GM12878 (cell line): ENCODE measurements around the gene LRRC8D. TPM values are rescaled to one million over a fixed set of nuclear protein-coding genes. Genes with fewer than 3 reads are reported as not detected.

Source experiments
- ATAC-seq: fragments of 200-7000 bp; cut with Tn5 transposase; 3 replicates; pipeline ENCODE4 v1.9.1; 2020; ENCODE audit warnings: mild to moderate bottlenecking, moderate library complexity
- BruUV-seq: library from RNA; stranded (reverse); fragments of 400-500 nt; replicated peaks from 2 replicates; lab custom pipeline; 2021; lab: Mats Ljungman, UMichigan
- CTCF ChIA-PET: fragments of 300-600 bp; sonication (Branson Sonifier 250); formaldehyde crosslinking; extraction: SDS; loops from one replicate; lab custom pipeline; 2021; ENCODE audit warnings: inconsistent platforms; lab: Yijun Ruan, JAX
- POLR2A ChIA-PET: fragments of 350-600 bp; formaldehyde crosslinking; extraction: SDS; loops from one replicate; lab custom pipeline; 2021; ENCODE audit warnings: inconsistent platforms; lab: Charles Lee
- RAD21 ChIA-PET: fragments of 300-600 bp; sonication (Branson Sonifier 250); formaldehyde crosslinking; loops from one replicate; lab custom pipeline; 2023; ENCODE audit warnings: antibody characterized with exemption; ENCODE audit not compliant: unreplicated experiment; lab: Charles Lee
- SMC1A ChIA-PET: fragments of 300-600 bp; sonication (Branson Sonifier 250); formaldehyde crosslinking; loops from one replicate; lab custom pipeline; 2023; ENCODE audit not compliant: unreplicated experiment, uncharacterized antibody; lab: Charles Lee
- DNase-seq: peaks from one replicate; pipeline ENCODE4 v3.0.0-alpha.2; 2011; ENCODE audit warnings: low read depth, low spot score
- FAIRE-seq: peaks from 3 replicates; lab custom pipeline; 2011; peaks lifted over from hg19 to GRCh38; lab: Jason Lieb, UNC
- H2AFZ ChIP-seq: 2 replicates; pipeline ENCODE4 v1.6.0; 2011; ENCODE audit warnings: low read depth, low read length, control low read depth; ENCODE audit not compliant: control insufficient read depth
- H3K27ac ChIP-seq: 2 replicates; pipeline ENCODE4 v1.5.1; 2011; ENCODE audit warnings: control low read depth; ENCODE audit not compliant: control insufficient read depth, insufficient read depth
- H3K27me3 ChIP-seq, 2 experiments: replicated peaks in 1 of 2; 2 replicates each; pipeline versions ENCODE4 v1.6.0 to v1.6.1; 2011; ENCODE audit warnings: low read length in 1 of 2; ENCODE audit not compliant: control insufficient read depth in 2 of 2, insufficient read depth in 2 of 2
- H3K36me3 ChIP-seq, 2 experiments: 2 replicates each; pipeline ENCODE4 v1.5.1; 2011; ENCODE audit warnings: low read length in 1 of 2; ENCODE audit not compliant: control insufficient read depth in 2 of 2, insufficient read depth in 2 of 2
- H3K4me1 ChIP-seq: 2 replicates; pipeline ENCODE4 v1.6.1; 2011; ENCODE audit warnings: mild to moderate bottlenecking, low read length, moderate library complexity, mixed read lengths; ENCODE audit not compliant: control insufficient read depth, insufficient read depth
- H3K4me2 ChIP-seq: 2 replicates; pipeline ENCODE4 v1.6.0; 2011; ENCODE audit warnings: control low read depth; ENCODE audit not compliant: control insufficient read depth, insufficient read depth
- H3K4me3 ChIP-seq: fragments of 200-600 bp; sonication (generic); 2 replicates; pipeline ENCODE4 v1.5.1; 2016
- H3K79me2 ChIP-seq: 2 replicates; pipeline ENCODE4 v1.6.0; 2011; ENCODE audit warnings: low read length; ENCODE audit not compliant: control insufficient read depth, insufficient read depth
- H3K9ac ChIP-seq: 2 replicates; pipeline ENCODE4 v1.8.0; 2011; ENCODE audit warnings: low read length, control low read depth, mixed read lengths; ENCODE audit not compliant: control insufficient read depth, insufficient read depth
- H3K9me3 ChIP-seq: replicated peaks from 3 replicates; pipeline ENCODE4 v1.5.1; 2011; ENCODE audit warnings: mild to moderate bottlenecking, low read length; ENCODE audit not compliant: control insufficient read depth, insufficient read depth
- H4K20me1 ChIP-seq: 2 replicates; pipeline ENCODE4 v1.6.0; 2011; ENCODE audit not compliant: control insufficient read depth, insufficient read depth
- CEBPB ChIP-seq, 2 experiments: fragments of 150-350 bp in 1 of 2; IDR thresholded peaks; 2 replicates each; pipeline ENCODE4 v1.6.1; 2012 to 2014; ENCODE audit warnings: low read depth in 2 of 2, low read length in 2 of 2, borderline replicate concordance in 1 of 2, inconsistent platforms in 1 of 2
- ESRRA ChIP-seq: IDR thresholded peaks from 2 replicates; pipeline ENCODE4 v1.6.1; 2012; ENCODE audit warnings: mild to moderate bottlenecking, low read length, improper control_type of control experiment
- GABPA ChIP-seq: IDR thresholded peaks from 2 replicates; pipeline ENCODE4 v1.6.1; 2014; ENCODE audit warnings: antibody characterized with exemption, low read depth, mild to moderate bottlenecking, inconsistent platforms
- JUNB ChIP-seq: IDR thresholded peaks from 2 replicates; pipeline ENCODE4 v1.6.1; 2016; ENCODE audit warnings: antibody characterized with exemption, mild to moderate bottlenecking
- MTA2 ChIP-seq: fragments of 450-650 bp; IDR thresholded peaks from 2 replicates; pipeline ENCODE4 v1.6.1; 2016; ENCODE audit warnings: low read depth, mild to moderate bottlenecking, moderate library complexity
- MXI1 ChIP-seq: fragments of 150-350 bp; IDR thresholded peaks from 2 replicates; pipeline ENCODE4 v1.6.1; 2011; ENCODE audit warnings: low read depth, mild to moderate bottlenecking, inconsistent platforms, low read length, improper control_type of control experiment
- NRF1 ChIP-seq: conservative IDR thresholded peaks from 2 replicates; pipeline ENCODE4 v1.6.1; 2011; ENCODE audit warnings: mild to moderate bottlenecking, low read depth, low read length, improper control_type of control experiment
- SREBF1 ChIP-seq: IDR thresholded peaks from 2 replicates; pipeline ENCODE4 v1.6.1; 2012; ENCODE audit warnings: mild to moderate bottlenecking, low read length
- ZNF217 ChIP-seq: fragments of 450-650 bp; IDR thresholded peaks from 2 replicates; pipeline ENCODE4 v1.6.1; 2017; ENCODE audit warnings: antibody characterized with exemption, mild to moderate bottlenecking
- ZNF622 ChIP-seq: fragments of 450-650 bp; IDR thresholded peaks from 2 replicates; pipeline ENCODE4 v1.6.1; 2017; ENCODE audit warnings: mild to moderate bottlenecking, inconsistent platforms
- WGBS: methylation state at CpG from one replicate; pipeline ENCODE4 v1.1.6; 2016; ENCODE audit warnings: low lambda C conversion rate; ENCODE audit not compliant: insufficient replicate concordance, insufficient coverage; ENCODE audit errors: missing lambda C conversion rate; 5-methylcytosine and 5-hydroxymethylcytosine counted together
- in situ Hi-C: fragments of 300-500 bp; cut with MboI; formaldehyde crosslinking; loops from 9 replicates; pipeline ENCODE4 v1.14.3; 2018; ENCODE audit warnings: mixed read lengths
- intact Hi-C: fragments of 100-400 bp; cut with micrococcal nuclease; formaldehyde crosslinking; loops from one replicate; pipeline ENCODE4 v1.14.2; 2022; ENCODE audit not compliant: unreplicated experiment
- polyA plus RNA-seq, 11 experiments: library from polyadenylated mRNA; depleted of rRNA in 4 of 11; unstranded in 6 of 11; stranded (reverse) in 5 of 11; fragments of >200 nt; fragmentation: Nextera tagmentation in 4 of 11; fragmentation: Illumina TruSeq in 1 of 11; extraction: Ambion mirVana in 4 of 11; extraction: Trizol in 1 of 11; gene quantifications; 1 replicate in 1 of 11; 2 replicates in 10 of 11; pipeline versions ENCODE4 v1.2.1 to v1.2.3, GENCODE V29; 2011 to 2016; ENCODE audit warnings: inconsistent platforms in 2 of 11, missing spikeins in 2 of 11, low read depth in 1 of 11
- total RNA-seq, 4 experiments: library from RNA; depleted of rRNA in 3 of 4; stranded (reverse); fragments of >200 nt in 3 of 4; fragmentation: Illumina TruSeq in 1 of 4; extraction: Trizol in 1 of 4; gene quantifications; 2 replicates each; pipeline versions ENCODE4 v1.2.1 to v1.2.3, GENCODE V29; 2013 to 2021
- TF ChIP-seq, protein P1 (sequence below): IDR thresholded peaks from 2 replicates; pipeline ENCODE4 v1.6.1; 2012; ENCODE audit warnings: mild to moderate bottlenecking, low read depth, low read length
- TF ChIP-seq, protein P2 (sequence below): IDR thresholded peaks from 2 replicates; pipeline ENCODE4 v1.6.1; 2011; ENCODE audit warnings: borderline replicate concordance, low read depth, mild to moderate bottlenecking, moderate library complexity, mixed read lengths, low read length; ENCODE audit not compliant: insufficient read depth; ENCODE audit errors: extremely low read length
- TF ChIP-seq, protein P3 (sequence below), 3 experiments: IDR thresholded peaks in 2 of 3; conservative IDR thresholded peaks in 1 of 3; 2 replicates each; pipeline ENCODE4 v1.5.1; 2011; ENCODE audit warnings: low read depth in 3 of 3, low read length in 3 of 3, mild to moderate bottlenecking in 3 of 3, control low read depth in 2 of 3, moderate library complexity in 2 of 3, inconsistent platforms in 1 of 3, mixed read lengths in 1 of 3; ENCODE audit not compliant: control insufficient read depth in 2 of 3, insufficient read depth in 1 of 3; ENCODE audit errors: extremely low read depth in 1 of 3
- TF ChIP-seq, protein P4 (sequence below): fragments of 450-650 bp; conservative IDR thresholded peaks from 2 replicates; pipeline ENCODE4 v1.6.1; 2017; ENCODE audit warnings: mild to moderate bottlenecking, moderate library complexity

Gene LRRC8D
- total and polyA plus RNA-seq, 10 of the 15 experiments (the other 5 are each of a cell fraction or from before 2014, with no cell fraction given): 5.6 to 44.1 (median 26.8) TPM

DNA sequence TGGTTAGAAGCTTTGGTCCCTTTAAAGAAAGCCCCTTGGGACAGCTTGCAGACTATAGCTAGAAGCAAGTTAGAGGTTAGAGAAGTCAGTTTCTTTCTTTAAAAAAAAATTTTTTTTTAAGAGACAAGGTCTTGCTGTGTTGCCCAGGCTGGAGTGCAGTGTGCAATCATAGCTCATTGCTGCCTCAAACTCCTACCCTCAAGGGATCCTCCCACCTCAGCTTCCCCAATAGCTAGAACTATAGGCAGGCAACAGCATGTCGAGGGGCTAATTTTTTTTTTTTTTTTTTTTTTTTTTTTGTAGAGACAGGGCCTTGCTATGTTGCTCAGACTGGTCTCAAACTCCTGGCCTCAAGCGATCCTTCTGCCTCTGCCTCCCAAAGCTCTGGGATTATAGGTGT, 129.9 kb downstream of the LRRC8D start:
- Histone ChIP-seq H3K4me1 (peaks cover 31% of the 10 kb centered on the region), H3K27me3 (no peaks in the 10 kb centered on the region), H3K4me3 (no peak overlapping the region), H3K4me2 (no peak overlapping the region), H4K20me1 (no peaks in the 10 kb centered on the region), H3K9ac (no peak overlapping the region), H3K79me2 (no peaks in the 10 kb centered on the region), H2AFZ (no peak overlapping the region), H3K9me3 (no peaks in the 10 kb centered on the region), H3K36me3 (no peaks in the 10 kb centered on the region), H3K27ac (no peak overlapping the region)
- ChIA-PET RAD21 (interaction anchor here (0.7 kb wide), 2 partner anchors 167 to 169 kb away, joined by 5 read pairs; no protein-coding TSS in a partner anchor), SMC1A (interaction anchor here (0.7 to 2.1 kb wide), 7 partner anchors 17 to 168 kb away, joined by 3 to 6 read pairs (median 3); no protein-coding TSS in a partner anchor), POLR2A (interaction anchor here (0.6 to 0.7 kb wide), 3 partner anchors 16 to 132 kb away, joined by 6 to 8 read pairs (median 6); no protein-coding TSS in a partner anchor), CTCF (interaction anchor here (0.6 to 2.2 kb wide), 5 partner anchors 36 to 148 kb away, joined by 3 to 5 read pairs (median 4); no protein-coding TSS in a partner anchor)
- intact Hi-C loops (loop anchor here (5.0 kb wide), 1 partner anchor 108 kb away; no protein-coding TSS in a partner anchor), in situ Hi-C loops (no loop called here)
- WGBS: 50% methylated on average over 2 of the region's 2 CpGs
- ATAC-seq (no peak), FAIRE-seq (no peak), DNase-seq (no peak)
- no TSS peak for BruUV-seq
- no peak for TF ChIP-seq GABPA
- TF ChIP-seq, protein P1, sequence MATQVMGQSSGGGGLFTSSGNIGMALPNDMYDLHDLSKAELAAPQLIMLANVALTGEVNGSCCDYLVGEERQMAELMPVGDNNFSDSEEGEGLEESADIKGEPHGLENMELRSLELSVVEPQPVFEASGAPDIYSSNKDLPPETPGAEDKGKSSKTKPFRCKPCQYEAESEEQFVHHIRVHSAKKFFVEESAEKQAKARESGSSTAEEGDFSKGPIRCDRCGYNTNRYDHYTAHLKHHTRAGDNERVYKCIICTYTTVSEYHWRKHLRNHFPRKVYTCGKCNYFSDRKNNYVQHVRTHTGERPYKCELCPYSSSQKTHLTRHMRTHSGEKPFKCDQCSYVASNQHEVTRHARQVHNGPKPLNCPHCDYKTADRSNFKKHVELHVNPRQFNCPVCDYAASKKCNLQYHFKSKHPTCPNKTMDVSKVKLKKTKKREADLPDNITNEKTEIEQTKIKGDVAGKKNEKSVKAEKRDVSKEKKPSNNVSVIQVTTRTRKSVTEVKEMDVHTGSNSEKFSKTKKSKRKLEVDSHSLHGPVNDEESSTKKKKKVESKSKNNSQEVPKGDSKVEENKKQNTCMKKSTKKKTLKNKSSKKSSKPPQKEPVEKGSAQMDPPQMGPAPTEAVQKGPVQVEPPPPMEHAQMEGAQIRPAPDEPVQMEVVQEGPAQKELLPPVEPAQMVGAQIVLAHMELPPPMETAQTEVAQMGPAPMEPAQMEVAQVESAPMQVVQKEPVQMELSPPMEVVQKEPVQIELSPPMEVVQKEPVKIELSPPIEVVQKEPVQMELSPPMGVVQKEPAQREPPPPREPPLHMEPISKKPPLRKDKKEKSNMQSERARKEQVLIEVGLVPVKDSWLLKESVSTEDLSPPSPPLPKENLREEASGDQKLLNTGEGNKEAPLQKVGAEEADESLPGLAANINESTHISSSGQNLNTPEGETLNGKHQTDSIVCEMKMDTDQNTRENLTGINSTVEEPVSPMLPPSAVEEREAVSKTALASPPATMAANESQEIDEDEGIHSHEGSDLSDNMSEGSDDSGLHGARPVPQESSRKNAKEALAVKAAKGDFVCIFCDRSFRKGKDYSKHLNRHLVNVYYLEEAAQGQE: no peak
- TF ChIP-seq, protein P2, sequence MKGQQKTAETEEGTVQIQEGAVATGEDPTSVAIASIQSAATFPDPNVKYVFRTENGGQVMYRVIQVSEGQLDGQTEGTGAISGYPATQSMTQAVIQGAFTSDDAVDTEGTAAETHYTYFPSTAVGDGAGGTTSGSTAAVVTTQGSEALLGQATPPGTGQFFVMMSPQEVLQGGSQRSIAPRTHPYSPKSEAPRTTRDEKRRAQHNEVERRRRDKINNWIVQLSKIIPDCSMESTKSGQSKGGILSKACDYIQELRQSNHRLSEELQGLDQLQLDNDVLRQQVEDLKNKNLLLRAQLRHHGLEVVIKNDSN: no peak
- TF ChIP-seq ZNF622: no peak
- TF ChIP-seq CEBPB (IDR thresholded peaks at IDR 0.05; ENCODE audit: borderline replicate concordance in 1 of 2, low read depth in 2 of 2, low read length in 2 of 2): no peak
- TF ChIP-seq NRF1: no peak
- no peak for TF ChIP-seq ESRRA
- no peak for TF ChIP-seq ZNF217
- no peak for TF ChIP-seq MXI1
- TF ChIP-seq, protein P3, sequence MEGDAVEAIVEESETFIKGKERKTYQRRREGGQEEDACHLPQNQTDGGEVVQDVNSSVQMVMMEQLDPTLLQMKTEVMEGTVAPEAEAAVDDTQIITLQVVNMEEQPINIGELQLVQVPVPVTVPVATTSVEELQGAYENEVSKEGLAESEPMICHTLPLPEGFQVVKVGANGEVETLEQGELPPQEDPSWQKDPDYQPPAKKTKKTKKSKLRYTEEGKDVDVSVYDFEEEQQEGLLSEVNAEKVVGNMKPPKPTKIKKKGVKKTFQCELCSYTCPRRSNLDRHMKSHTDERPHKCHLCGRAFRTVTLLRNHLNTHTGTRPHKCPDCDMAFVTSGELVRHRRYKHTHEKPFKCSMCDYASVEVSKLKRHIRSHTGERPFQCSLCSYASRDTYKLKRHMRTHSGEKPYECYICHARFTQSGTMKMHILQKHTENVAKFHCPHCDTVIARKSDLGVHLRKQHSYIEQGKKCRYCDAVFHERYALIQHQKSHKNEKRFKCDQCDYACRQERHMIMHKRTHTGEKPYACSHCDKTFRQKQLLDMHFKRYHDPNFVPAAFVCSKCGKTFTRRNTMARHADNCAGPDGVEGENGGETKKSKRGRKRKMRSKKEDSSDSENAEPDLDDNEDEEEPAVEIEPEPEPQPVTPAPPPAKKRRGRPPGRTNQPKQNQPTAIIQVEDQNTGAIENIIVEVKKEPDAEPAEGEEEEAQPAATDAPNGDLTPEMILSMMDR (IDR thresholded peaks at IDR 0.05 in 2 of 3, conservative IDR thresholded peaks at IDR 0.05 in 1 of 3; ENCODE audit: control insufficient read depth in 2 of 3, extremely low read depth in 1 of 3, insufficient read depth in 1 of 3, low read depth in 3 of 3, low read length in 3 of 3): no peak
- no peak for TF ChIP-seq SREBF1
- TF ChIP-seq, protein P4, sequence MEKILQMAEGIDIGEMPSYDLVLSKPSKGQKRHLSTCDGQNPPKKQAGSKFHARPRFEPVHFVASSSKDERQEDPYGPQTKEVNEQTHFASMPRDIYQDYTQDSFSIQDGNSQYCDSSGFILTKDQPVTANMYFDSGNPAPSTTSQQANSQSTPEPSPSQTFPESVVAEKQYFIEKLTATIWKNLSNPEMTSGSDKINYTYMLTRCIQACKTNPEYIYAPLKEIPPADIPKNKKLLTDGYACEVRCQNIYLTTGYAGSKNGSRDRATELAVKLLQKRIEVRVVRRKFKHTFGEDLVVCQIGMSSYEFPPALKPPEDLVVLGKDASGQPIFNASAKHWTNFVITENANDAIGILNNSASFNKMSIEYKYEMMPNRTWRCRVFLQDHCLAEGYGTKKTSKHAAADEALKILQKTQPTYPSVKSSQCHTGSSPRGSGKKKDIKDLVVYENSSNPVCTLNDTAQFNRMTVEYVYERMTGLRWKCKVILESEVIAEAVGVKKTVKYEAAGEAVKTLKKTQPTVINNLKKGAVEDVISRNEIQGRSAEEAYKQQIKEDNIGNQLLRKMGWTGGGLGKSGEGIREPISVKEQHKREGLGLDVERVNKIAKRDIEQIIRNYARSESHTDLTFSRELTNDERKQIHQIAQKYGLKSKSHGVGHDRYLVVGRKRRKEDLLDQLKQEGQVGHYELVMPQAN: no peak
- no peak for TF ChIP-seq JUNB
- TF ChIP-seq MTA2: no peak
